IMR-90 (cell line): ENCODE data around the gene PYGO2.

Source experiments
- CTCF ChIP-seq: conservative IDR thresholded peaks from 2 replicates; pipeline ENCODE4 v1.5.1; 2012; ENCODE audit warnings: mild to moderate bottlenecking, low read depth, low read length, improper control_type of control experiment
- MAZ ChIP-seq: IDR thresholded peaks from 2 replicates; pipeline ENCODE4 v1.6.1; 2012; ENCODE audit warnings: low read depth, mild to moderate bottlenecking, low read length, improper control_type of control experiment, moderate library complexity, borderline replicate concordance
- MXI1 ChIP-seq: IDR thresholded peaks from 2 replicates; pipeline ENCODE4 v1.6.1; 2012; ENCODE audit warnings: low read depth, mild to moderate bottlenecking, low read length, moderate library complexity, borderline replicate concordance
- POLR2A ChIP-seq: IDR thresholded peaks from 2 replicates; pipeline ENCODE4 v1.6.1; 2012; ENCODE audit warnings: mild to moderate bottlenecking, low read depth, low read length
- RAD21 ChIP-seq: IDR thresholded peaks from 2 replicates; pipeline ENCODE4 v1.6.1; 2012; ENCODE audit warnings: low read length, improper control_type of control experiment
- RFX5 ChIP-seq: IDR thresholded peaks from 2 replicates; pipeline ENCODE4 v1.8.0; 2012; ENCODE audit warnings: low read depth, mild to moderate bottlenecking, low read length, moderate library complexity
- SMC3 ChIP-seq: fragments of 150-350 bp; IDR thresholded peaks from 2 replicates; pipeline ENCODE4 v1.6.1; 2016; ENCODE audit warnings: low read depth, mild to moderate bottlenecking, antibody characterized with exemption, low read length, moderate library complexity
- TF ChIP-seq, protein P1 (sequence below): fragments of 150-350 bp; IDR thresholded peaks from 2 replicates; pipeline ENCODE4 v1.6.1; 2016; ENCODE audit warnings: low read depth, mild to moderate bottlenecking, low read length, moderate library complexity, borderline replicate concordance

DNA sequence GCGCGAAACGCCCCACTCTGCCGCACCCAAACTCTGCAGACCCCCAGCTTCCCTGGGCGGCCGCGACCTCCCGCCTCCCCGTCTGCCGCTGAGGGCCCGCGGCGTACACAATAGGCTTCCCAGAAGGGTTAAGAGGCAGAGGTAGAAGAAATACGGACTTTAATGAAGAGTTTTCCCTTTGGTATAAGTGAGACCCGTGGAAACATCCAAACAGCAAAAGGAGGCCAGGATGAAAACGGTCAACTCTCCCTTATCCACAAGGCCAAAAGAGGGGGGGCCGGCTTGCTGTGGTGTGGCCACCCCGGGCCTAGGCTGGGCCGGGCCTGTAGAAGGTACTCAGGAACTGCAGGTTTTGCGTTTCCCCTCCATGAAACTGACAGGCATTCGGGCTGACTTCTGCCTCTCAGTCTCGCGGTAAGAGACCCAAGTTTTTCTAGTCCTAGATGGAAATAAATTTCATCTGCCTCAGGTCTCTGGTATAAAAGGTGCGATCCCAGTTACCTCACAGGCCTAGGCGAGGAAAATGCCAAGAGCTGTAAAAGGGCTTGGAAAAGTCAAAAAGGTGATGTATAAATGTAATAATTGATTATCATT lies 671 bp upstream of the PYGO2 start:
- TF ChIP-seq MAZ (no peak), CTCF (no peak), POLR2A (no peak), SMC3 (no peak), MXI1 (no peak), RFX5 (no peak), RAD21 (no peak)
- TF ChIP-seq, protein P1, sequence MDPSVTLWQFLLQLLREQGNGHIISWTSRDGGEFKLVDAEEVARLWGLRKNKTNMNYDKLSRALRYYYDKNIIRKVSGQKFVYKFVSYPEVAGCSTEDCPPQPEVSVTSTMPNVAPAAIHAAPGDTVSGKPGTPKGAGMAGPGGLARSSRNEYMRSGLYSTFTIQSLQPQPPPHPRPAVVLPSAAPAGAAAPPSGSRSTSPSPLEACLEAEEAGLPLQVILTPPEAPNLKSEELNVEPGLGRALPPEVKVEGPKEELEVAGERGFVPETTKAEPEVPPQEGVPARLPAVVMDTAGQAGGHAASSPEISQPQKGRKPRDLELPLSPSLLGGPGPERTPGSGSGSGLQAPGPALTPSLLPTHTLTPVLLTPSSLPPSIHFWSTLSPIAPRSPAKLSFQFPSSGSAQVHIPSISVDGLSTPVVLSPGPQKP: no peak
